Neuron (in vitro differentiated cells): ENCODE data around the gene C1S.

Experiments used
- H2AFZ ChIP-seq: one replicate; pipeline ENCODE4 v1.6.1; 2013; ENCODE audit warnings: low read depth, mild to moderate bottlenecking, inconsistent platforms, low read length, moderate library complexity
- H3K27me3 ChIP-seq: one replicate; pipeline ENCODE4 v1.6.1; 2013; ENCODE audit warnings: low read length; ENCODE audit not compliant: insufficient read depth
- H3K36me3 ChIP-seq: one replicate; pipeline ENCODE4 v1.6.1; 2013; ENCODE audit warnings: low read length; ENCODE audit not compliant: insufficient read depth
- H3K4me1 ChIP-seq: one replicate; pipeline ENCODE4 v1.6.1; 2013; ENCODE audit warnings: low read length; ENCODE audit not compliant: insufficient read depth
- H3K4me3 ChIP-seq: 2 replicates; pipeline ENCODE4 v1.5.1; 2013; ENCODE audit warnings: mild to moderate bottlenecking, low read length, moderate library complexity
- H3K9me3 ChIP-seq: one replicate; pipeline ENCODE4 v1.6.1; 2013; ENCODE audit warnings: low read length

Gene C1S

GRCh38 chr12:7072035-7072434, 11.5 kb downstream of the C1S start:
- no peaks in the 10 kb centered on the region for H3K9me3 ChIP-seq
- no peak overlapping the region for H2AFZ ChIP-seq
- no peaks in the 10 kb centered on the region for H3K36me3 ChIP-seq
- no peaks in the 10 kb centered on the region for H3K27me3 ChIP-seq
- no peaks in the 10 kb centered on the region for H3K4me1 ChIP-seq
- H3K4me3 ChIP-seq = no peak overlapping the region

GRCh38 chr12:7072554-7072953, 12.0 kb downstream of the C1S start:
- H3K27me3 ChIP-seq = no peaks in the 10 kb centered on the region

GRCh38 chr12:7073946-7074345, 13.4 kb downstream of the C1S start:
- no peak overlapping the region for H3K4me3 ChIP-seq
- H3K4me1 ChIP-seq = no peaks in the 10 kb centered on the region
- no peaks in the 10 kb centered on the region for H3K36me3 ChIP-seq
- H3K27me3 ChIP-seq = no peaks in the 10 kb centered on the region
- no peak overlapping the region for H2AFZ ChIP-seq
- H3K9me3 ChIP-seq = no peaks in the 10 kb centered on the region

More at GRCh38 chr12:7072554-7072953, 12.0 kb downstream of the C1S start:
- Histone ChIP-seq H3K4me3 (no peak overlapping the region), H3K36me3 (no peaks in the 10 kb centered on the region), H2AFZ (no peak overlapping the region), H3K9me3 (no peaks in the 10 kb centered on the region), H3K4me1 (no peaks in the 10 kb centered on the region)

- H3K36me3 ChIP-seq = no peaks in the 10 kb centered on the region
- H2AFZ ChIP-seq = no peak overlapping the region
- no peaks in the 10 kb centered on the region for H3K27me3 ChIP-seq
- H3K4me3 ChIP-seq = no peak overlapping the region
- H3K4me1 ChIP-seq = no peaks in the 10 kb centered on the region
- no peaks in the 10 kb centered on the region for H3K9me3 ChIP-seq
Measured at GRCh38 chr12:7075518-7075917, 15.0 kb downstream of the C1S start.

- Histone ChIP-seq H3K27me3 (no peaks in the 10 kb centered on the region), H2AFZ (no peak overlapping the region), H3K36me3 (no peaks in the 10 kb centered on the region), H3K4me3 (no peak overlapping the region), H3K4me1 (no peaks in the 10 kb centered on the region), H3K9me3 (no peaks in the 10 kb centered on the region)
Measured at GRCh38 chr12:7075939-7076338, 15.4 kb downstream of the C1S start.

GRCh38 chr12:7076493-7076892, 16.0 kb downstream of the C1S start:
- no peak overlapping the region for H2AFZ ChIP-seq
- no peaks in the 10 kb centered on the region for H3K36me3 ChIP-seq
- H3K9me3 ChIP-seq = no peaks in the 10 kb centered on the region
- no peak overlapping the region for H3K4me3 ChIP-seq
- no peaks in the 10 kb centered on the region for H3K4me1 ChIP-seq
- H3K27me3 ChIP-seq = no peaks in the 10 kb centered on the region

- H3K4me1 ChIP-seq = no peaks in the 10 kb centered on the region
- no peaks in the 10 kb centered on the region for H3K9me3 ChIP-seq
- no peak overlapping the region for H3K4me3 ChIP-seq
- no peaks in the 10 kb centered on the region for H3K36me3 ChIP-seq
- no peaks in the 10 kb centered on the region for H3K27me3 ChIP-seq
- H2AFZ ChIP-seq = no peak overlapping the region
Measured at GRCh38 chr12:7078163-7078562, 17.6 kb downstream of the C1S start.

- H3K4me1 ChIP-seq = no peaks in the 10 kb centered on the region
- H3K9me3 ChIP-seq = no peaks in the 10 kb centered on the region
- no peak overlapping the region for H3K4me3 ChIP-seq
- no peaks in the 10 kb centered on the region for H3K27me3 ChIP-seq
- H2AFZ ChIP-seq = no peak overlapping the region
- H3K36me3 ChIP-seq = no peaks in the 10 kb centered on the region
Measured at GRCh38 chr12:7079826-7080125, 19.3 kb downstream of the C1S start.

GRCh38 chr12:7081037-7081436, 20.5 kb downstream of the C1S start:
- Histone ChIP-seq H3K4me3 (no peak overlapping the region), H3K4me1 (no peaks in the 10 kb centered on the region), H2AFZ (no peak overlapping the region), H3K9me3 (no peaks in the 10 kb centered on the region), H3K27me3 (no peaks in the 10 kb centered on the region), H3K36me3 (no peaks in the 10 kb centered on the region)

GRCh38 chr12:7083125-7083524, 22.6 kb downstream of the C1S start:
- Histone ChIP-seq H2AFZ (no peak overlapping the region), H3K4me1 (no peaks in the 10 kb centered on the region), H3K4me3 (no peak overlapping the region), H3K9me3 (no peaks in the 10 kb centered on the region), H3K36me3 (no peaks in the 10 kb centered on the region), H3K27me3 (no peaks in the 10 kb centered on the region)

- H3K4me3 ChIP-seq = no peak overlapping the region
Measured at GRCh38 chr12:7089196-7089871, 28.8 kb downstream of the C1S start.

GRCh38 chr12:7090222-7090998, 29.9 kb downstream of the C1S start:
- Histone ChIP-seq H3K9me3 (no peaks in the 10 kb centered on the region), H3K4me1 (peaks cover 9% of the 10 kb centered on the region), H3K27me3 (no peaks in the 10 kb centered on the region), H3K36me3 (no peaks in the 10 kb centered on the region), H2AFZ (no peak overlapping the region), H3K4me3 (no peak overlapping the region)

More at GRCh38 chr12:7089196-7089871, 28.8 kb downstream of the C1S start:
- no peaks in the 10 kb centered on the region for H3K36me3 ChIP-seq
- no peaks in the 10 kb centered on the region for H3K27me3 ChIP-seq
- no peaks in the 10 kb centered on the region for H3K9me3 ChIP-seq
- no peak overlapping the region for H2AFZ ChIP-seq
- peaks cover 9% of the 10 kb centered on the region for H3K4me1 ChIP-seq

GRCh38 chr12:7091171-7091570, 30.7 kb downstream of the C1S start:
- Histone ChIP-seq H3K9me3 (no peaks in the 10 kb centered on the region), H3K4me3 (no peak overlapping the region), H3K4me1 (peaks cover 9% of the 10 kb centered on the region), H3K27me3 (no peaks in the 10 kb centered on the region), H2AFZ (no peak overlapping the region), H3K36me3 (no peaks in the 10 kb centered on the region)
